ENCODE results near the gene C1QL1.
A peak's percentile ranks its signal among the peaks of the same experiment; 100 is the strongest.

C1QL1 gene

DNA sequence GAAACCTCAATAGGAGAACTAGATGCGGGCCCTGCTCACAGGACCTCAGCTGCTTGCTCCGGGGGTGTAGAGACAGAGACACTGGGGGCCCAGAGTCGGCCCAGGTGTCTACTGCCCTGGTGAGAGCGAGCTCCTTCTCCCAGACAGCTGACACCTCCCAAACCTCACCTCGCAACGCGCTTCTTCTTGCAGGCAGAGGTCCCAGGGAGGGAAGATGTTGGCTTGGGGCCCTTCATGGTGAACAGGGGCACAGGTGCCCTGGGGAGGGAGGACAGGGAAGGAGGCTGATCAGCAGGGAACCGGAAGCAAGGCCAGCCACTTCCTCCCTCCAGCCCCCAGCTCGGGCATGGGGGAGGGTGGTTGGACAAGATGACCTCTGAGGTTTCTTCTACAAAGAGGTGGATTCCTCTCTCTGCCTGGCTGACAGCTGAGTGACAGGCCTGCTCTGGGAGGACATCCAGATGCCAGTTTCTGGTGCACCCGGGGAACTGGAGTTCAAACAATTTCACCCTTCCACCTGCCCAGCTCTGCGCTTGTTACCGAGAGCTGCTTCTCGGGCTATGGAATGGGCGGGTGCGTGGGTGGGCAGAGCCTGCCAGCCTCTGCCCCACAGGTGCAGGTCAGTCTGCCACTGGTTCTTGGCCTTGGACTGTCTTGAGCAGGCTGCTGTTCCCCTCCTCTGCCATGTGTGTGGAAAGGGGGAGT is 41.1 kb downstream of the C1QL1 start:
- Histone ChIP-seq H3K27me3 (ENCODE audit: low read depth) (no peaks in the 10 kb centered on the region), H3K4me1 (no peaks in the 10 kb centered on the region), H3K36me3 (replicated peaks) (peaks cover 66% of the 10 kb centered on the region), H3K4me3 (no peak overlapping the region), H3K9me3 (no peaks in the 10 kb centered on the region)
- in situ Hi-C loops (cut with MboI; ENCODE audit: low sequenced_read_pairs), result no loop called here
- DNase-seq (ENCODE audit: low spot score in 2 of 2), result no peak

DNA sequence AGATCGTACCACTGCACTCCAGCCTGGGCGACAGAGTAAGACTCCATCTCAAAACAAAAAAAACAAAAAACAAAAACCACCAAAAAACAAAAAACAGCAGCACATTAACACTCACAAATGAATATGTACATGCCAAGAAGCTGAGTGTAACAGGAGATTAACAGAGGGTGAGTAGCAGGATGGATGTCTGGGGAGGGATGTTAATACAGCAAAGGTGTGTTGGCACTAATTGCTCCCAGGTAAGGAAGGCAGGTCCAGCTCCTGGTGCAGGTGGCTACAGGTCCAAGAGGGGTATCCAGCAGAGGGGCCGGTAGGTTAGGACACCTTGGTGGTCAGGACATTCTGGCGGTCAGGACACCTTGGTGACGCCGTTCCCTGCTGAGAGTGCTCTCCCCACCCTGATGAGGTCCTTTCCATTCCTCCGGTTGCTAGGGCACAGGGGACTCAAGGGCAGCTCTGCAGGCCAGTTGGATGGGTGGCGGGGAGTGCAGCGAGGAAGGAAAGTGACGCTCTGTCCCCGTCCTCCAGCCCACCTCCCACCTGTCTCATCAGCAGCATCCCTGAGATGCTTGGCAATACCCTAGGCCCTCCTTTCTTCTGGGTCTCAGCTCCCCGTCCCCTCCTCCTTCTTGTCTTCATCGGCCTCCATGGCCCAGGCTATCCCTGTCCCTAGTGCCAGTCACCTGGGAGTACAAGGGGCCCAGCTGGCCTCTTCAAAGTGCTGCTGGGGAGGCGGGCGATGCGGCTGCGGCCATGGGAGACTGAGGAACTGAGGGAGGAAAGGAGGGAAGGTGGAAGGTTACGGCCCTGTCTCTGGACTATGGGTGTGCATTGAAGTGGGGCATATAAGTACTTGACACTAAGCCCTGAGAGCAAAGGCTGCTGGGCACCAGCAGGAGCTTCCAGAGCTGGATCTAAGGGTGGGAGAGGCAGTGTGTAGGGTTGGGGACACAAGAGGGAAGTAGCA is 42.1 kb downstream of the C1QL1 start:
- H3K9me3 ChIP-seq, result no peaks in the 10 kb centered on the region
- in situ Hi-C loops (cut with MboI; ENCODE audit: low sequenced_read_pairs), result no loop called here
- no peaks in the 10 kb centered on the region for H3K27me3 ChIP-seq (ENCODE audit: low read depth)
- H3K36me3 ChIP-seq (replicated peaks), result peaks cover 57% of the 10 kb centered on the region
- DNase-seq (ENCODE audit: low spot score in 2 of 2), result no peak
- H3K4me1 ChIP-seq, result no peaks in the 10 kb centered on the region
- H3K4me3 ChIP-seq, result no peak overlapping the region

DNA sequence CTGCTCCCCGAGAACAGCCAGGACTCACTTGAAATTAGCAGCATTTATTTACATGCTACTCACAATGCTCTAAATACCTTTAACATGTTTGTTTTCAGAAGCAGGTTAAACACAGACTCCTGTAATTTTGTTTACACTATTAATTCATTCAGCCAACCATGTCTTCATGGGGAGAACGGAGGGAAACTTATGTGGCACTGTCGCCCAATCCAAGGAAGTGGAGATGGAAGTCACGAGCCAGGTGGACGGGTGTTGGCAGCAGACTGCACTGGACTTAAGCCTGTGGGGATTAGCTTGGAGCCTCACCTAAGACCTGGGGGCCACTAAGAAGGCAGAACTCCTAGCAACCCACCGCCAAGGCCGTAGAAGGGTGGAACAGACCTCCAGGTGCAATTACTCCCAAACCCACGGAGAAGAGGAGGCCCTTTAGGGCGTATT is 44.0 kb downstream of the C1QL1 start:
- DNase-seq (ENCODE audit: low spot score in 2 of 2), result no peak
- H3K27me3 ChIP-seq (ENCODE audit: low read depth), result no peaks in the 10 kb centered on the region
- H3K36me3 ChIP-seq (replicated peaks), result peaks cover 38% of the 10 kb centered on the region
- H3K9me3 ChIP-seq, result no peaks in the 10 kb centered on the region
- no peaks in the 10 kb centered on the region for H3K4me1 ChIP-seq
- in situ Hi-C loops (cut with MboI; ENCODE audit: low sequenced_read_pairs), result no loop called here
- H3K4me3 ChIP-seq, result no peak overlapping the region

DNA sequence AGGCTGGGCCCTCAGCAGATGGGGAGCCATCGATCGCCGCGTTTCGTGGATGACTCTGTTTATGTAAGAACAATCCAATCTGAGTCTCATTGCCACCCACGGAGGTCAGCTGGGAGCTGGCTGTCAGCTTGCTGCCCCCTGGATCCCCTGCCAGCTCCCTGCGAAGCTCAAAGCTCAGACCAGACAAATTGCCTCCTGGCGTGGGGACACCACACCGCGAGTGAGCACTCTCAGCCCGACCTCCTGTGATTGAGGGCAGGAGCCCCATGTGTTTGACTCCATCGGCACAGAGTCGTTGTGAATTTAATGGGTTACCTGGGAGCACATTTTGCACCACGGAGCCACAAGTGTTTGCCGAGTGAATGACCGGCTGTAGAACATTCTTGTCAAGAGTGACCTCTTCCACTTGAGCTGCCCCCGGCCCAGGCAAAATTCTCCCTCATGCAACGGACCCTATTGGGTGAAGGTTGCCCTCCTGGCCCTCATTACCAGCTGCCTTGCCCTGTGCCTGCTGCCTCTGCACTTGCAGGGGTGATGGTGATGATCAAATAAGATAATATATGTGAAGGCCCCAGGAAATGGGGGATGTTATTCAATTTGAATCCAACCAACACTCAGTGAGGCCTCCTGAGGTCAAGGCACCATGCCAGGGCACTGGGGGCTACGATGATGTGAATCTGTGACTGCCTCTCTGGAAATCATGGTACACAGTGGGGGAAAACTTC is 45.2 kb downstream of the C1QL1 start:
- in situ Hi-C loops (cut with MboI; ENCODE audit: low sequenced_read_pairs), result no loop called here
- no peaks in the 10 kb centered on the region for H3K27me3 ChIP-seq (ENCODE audit: low read depth)
- H3K4me1 ChIP-seq, result no peaks in the 10 kb centered on the region
- H3K9me3 ChIP-seq, result no peaks in the 10 kb centered on the region
- peak in 1 of 2 experiments; percentile 37 for DNase-seq (ENCODE audit: low spot score in 2 of 2)
- no peak overlapping the region for H3K4me3 ChIP-seq
- peaks cover 26% of the 10 kb centered on the region for H3K36me3 ChIP-seq (replicated peaks)

DNA sequence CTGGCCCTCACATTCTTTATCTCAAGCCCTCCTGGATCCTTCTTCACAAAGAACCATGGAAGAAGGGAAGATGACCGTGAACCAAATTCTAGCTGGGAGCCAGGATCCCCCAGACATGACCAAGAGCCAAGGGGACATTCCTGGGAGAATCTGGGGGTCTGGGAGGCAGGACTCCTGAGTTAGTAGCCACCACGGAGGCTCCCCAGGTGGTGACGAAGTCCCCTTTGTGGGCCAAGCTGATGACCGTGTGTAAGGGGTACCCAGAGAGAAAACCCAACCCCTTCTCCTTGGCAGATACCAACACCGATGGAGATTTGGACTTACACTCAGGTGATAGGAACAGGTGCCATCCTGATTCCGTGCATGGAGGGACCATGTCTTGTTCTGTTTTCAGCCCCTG is 46.0 kb downstream of the C1QL1 start:
- Histone ChIP-seq H3K9me3 (no peaks in the 10 kb centered on the region), H3K36me3 (replicated peaks) (peaks cover 18% of the 10 kb centered on the region), H3K27me3 (ENCODE audit: low read depth) (no peaks in the 10 kb centered on the region), H3K4me3 (no peak overlapping the region), H3K4me1 (no peaks in the 10 kb centered on the region)
- in situ Hi-C loops (cut with MboI; ENCODE audit: low sequenced_read_pairs), result no loop called here
- no peak for DNase-seq (ENCODE audit: low spot score in 2 of 2)

DNA sequence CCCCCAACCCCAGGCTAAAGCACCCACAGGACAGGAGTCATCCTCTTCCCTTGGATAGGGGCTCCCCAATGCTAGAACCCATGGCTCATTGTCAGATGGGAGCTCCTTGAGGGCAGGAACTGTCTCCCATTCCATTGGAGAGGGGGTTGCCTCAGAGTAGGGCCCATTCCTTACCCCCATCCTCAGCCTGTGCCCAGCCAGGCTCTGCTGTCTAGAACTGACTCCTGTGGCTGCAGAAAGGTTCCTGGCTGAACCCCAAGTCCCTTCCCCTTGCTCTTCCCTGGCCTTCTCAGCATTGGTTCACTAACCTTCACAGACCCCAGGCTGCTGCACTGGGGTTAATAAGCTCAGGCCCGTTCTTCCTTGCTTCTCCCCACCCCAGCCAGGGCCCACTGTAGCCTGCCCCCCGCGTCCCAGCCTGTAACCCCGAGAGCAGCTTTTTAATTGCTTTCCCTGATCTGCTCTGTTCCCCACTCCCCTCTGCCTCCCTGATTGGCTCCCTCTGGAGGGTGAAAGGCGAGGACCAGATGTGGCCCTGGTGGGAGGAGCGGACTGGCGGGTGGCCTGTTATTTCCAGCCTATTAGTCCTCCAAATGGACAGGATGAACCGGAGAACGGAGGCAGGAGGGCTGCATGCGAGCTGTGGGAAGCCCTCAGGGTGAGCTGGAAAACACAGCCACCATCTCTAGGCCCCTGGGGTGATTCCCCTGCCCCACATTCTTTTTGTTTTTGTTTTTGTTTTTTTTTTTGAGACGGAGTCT is 46.8 kb downstream of the C1QL1 start:
- H3K4me1 ChIP-seq, result no peaks in the 10 kb centered on the region
- DNase-seq (ENCODE audit: low spot score in 2 of 2), result peak; percentile 47 to 51
- no peak overlapping the region for H3K4me3 ChIP-seq
- in situ Hi-C loops (cut with MboI; ENCODE audit: low sequenced_read_pairs), result no loop called here
- H3K27me3 ChIP-seq (ENCODE audit: low read depth), result no peaks in the 10 kb centered on the region
- H3K36me3 ChIP-seq (replicated peaks), result peaks cover 10% of the 10 kb centered on the region
- no peaks in the 10 kb centered on the region for H3K9me3 ChIP-seq

DNA sequence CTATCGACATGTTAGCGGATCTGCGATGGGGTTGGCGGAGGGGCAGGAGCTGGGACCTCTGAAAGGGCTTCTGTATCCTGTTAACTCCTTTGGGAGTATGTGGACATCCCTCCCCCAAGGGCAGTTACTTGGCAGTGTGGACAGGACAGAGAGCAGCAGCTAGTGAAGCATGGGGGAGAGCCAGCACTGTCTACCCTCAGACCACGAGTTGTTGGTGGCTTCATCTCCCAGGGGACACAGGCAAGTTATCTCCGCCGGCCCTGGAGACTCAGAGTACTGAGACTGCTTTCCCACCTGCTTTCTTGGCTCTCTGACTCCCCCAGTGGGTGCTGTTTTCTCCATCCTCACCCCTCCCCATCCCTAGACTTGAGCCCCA is 47.5 kb downstream of the C1QL1 start:
- Histone ChIP-seq H3K4me3 (no peak overlapping the region), H3K36me3 (replicated peaks) (peaks cover 3% of the 10 kb centered on the region), H3K4me1 (no peaks in the 10 kb centered on the region), H3K27me3 (ENCODE audit: low read depth) (no peaks in the 10 kb centered on the region), H3K9me3 (no peaks in the 10 kb centered on the region)
- in situ Hi-C loops (cut with MboI; ENCODE audit: low sequenced_read_pairs), result no loop called here
- no peak for DNase-seq (ENCODE audit: low spot score in 2 of 2)

DNA sequence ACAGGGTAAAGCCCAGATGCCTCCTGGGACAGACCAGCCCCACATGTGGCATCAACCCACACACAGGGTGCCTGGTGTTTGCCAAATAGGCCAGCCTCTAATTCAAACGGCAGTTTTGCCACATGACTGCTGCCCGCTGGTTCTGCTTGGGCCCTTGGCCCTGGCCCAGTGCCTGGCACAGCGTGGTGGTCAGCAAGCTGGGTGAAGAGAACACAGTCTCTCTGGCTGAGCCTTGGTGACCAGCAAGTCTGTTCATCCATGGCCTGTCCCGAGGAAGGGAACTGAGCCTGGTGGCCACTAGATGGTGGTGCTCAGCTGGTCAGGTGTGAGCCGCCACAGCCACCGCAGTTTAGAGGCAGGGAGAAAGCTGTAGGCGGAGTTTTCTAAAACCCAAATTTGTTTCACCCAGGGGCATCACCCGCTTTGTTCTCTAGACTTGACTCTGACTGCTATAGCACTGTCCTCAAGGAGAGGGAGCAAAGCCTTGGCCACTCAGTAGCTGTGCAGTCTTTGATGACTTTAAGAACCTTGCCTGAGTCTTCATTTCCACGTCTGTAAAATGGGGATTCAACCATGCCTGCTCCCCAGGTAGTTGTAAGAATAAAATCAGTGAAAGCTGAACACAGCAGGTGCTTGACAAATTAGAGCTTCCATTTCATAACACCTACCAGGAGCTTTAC is 48.1 kb downstream of the C1QL1 start:
- Histone ChIP-seq H3K9me3 (no peaks in the 10 kb centered on the region), H3K36me3 (replicated peaks) (peaks cover 3% of the 10 kb centered on the region), H3K27me3 (ENCODE audit: low read depth) (no peaks in the 10 kb centered on the region), H3K4me1 (no peaks in the 10 kb centered on the region), H3K4me3 (no peak overlapping the region)
- in situ Hi-C loops (cut with MboI; ENCODE audit: low sequenced_read_pairs), result no loop called here
- peak; percentile 72 to 85 for DNase-seq (ENCODE audit: low spot score in 2 of 2)

DNA sequence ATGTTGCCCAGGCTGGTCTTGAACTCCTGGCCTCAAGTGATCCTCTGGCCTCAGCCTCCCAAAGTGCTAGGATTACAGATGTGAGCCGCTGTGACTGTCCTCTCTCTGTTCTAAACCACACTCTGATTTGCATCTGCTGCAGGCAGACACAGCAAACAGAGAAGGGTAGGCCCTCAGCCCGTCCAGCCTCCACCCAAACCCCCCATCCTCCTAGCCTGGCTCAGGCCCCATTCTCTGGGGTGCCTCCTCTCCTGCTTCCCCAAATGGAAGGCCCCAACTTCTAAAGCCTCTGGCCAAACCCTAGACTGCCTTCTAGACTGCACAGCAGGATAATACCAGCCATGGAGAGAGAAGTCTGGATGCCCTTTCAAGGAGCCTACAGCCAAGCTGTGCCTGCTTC is 48.7 kb downstream of the C1QL1 start:
- no peaks in the 10 kb centered on the region for H3K27me3 ChIP-seq (ENCODE audit: low read depth)
- H3K36me3 ChIP-seq (replicated peaks), result no peaks in the 10 kb centered on the region
- DNase-seq (ENCODE audit: low spot score in 2 of 2), result no peak
- no peak overlapping the region for H3K4me3 ChIP-seq
- H3K9me3 ChIP-seq, result no peaks in the 10 kb centered on the region
- H3K4me1 ChIP-seq, result no peaks in the 10 kb centered on the region
- in situ Hi-C loops (cut with MboI; ENCODE audit: low sequenced_read_pairs), result no loop called here

DNA sequence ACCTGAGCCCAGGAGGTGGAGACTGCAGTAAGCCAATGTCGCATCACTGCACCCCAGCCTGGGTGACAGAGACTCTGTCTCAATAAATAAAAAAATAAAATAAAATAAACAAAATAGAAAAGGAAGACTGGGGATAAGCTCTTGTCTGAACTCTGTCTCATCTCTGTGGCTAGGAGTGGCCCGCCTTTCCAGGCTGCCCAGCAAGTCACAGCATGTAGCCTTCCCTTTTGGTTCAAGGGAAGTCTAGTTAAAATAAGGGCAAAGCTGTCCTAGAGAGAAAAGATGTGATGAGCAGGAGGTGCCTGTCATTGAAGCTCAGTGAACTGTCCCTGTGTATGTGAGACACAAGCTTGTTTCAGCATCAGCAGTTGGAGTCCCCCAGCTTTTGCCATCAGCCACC is 50.1 kb downstream of the C1QL1 start:
- Histone ChIP-seq H3K9me3 (no peaks in the 10 kb centered on the region), H3K27me3 (ENCODE audit: low read depth) (peaks cover 7% of the 10 kb centered on the region)
- in situ Hi-C loops (cut with MboI; ENCODE audit: low sequenced_read_pairs), result no loop called here

DNA sequence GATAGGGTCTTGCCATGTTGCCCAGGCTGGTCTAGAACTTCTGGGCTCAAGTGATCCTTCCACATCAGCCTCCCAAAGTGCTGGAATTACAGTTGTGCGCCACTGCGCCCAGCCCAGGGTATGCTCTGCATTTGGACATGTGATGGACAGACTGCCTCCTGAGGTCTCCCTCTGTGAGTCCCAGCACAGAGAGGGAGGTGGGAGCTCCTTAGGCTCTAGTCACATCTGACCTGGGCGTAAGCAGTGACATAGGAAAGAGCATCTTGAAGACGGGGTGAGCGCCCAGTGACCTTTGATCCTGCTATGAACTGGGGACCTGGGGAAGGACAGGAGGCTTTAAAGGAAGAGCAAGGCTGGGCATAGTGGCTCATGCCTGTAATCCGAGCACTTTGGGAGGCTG is 50.6 kb downstream of the C1QL1 start:
- Histone ChIP-seq H3K9me3 (no peaks in the 10 kb centered on the region), H3K27me3 (ENCODE audit: low read depth) (peaks cover 10% of the 10 kb centered on the region), H3K4me1 (no peaks in the 10 kb centered on the region), H3K4me3 (no peak overlapping the region), H3K36me3 (replicated peaks) (no peaks in the 10 kb centered on the region)
- no peak for DNase-seq (ENCODE audit: low spot score in 2 of 2)
- in situ Hi-C loops (cut with MboI; ENCODE audit: low sequenced_read_pairs), result no loop called here

More for the DNA sequence above, 50.1 kb downstream of the C1QL1 start:
- DNase-seq (ENCODE audit: low spot score in 2 of 2), result no peak
- H3K4me3 ChIP-seq, result no peak overlapping the region
- no peaks in the 10 kb centered on the region for H3K36me3 ChIP-seq (replicated peaks)
- no peaks in the 10 kb centered on the region for H3K4me1 ChIP-seq

DNA sequence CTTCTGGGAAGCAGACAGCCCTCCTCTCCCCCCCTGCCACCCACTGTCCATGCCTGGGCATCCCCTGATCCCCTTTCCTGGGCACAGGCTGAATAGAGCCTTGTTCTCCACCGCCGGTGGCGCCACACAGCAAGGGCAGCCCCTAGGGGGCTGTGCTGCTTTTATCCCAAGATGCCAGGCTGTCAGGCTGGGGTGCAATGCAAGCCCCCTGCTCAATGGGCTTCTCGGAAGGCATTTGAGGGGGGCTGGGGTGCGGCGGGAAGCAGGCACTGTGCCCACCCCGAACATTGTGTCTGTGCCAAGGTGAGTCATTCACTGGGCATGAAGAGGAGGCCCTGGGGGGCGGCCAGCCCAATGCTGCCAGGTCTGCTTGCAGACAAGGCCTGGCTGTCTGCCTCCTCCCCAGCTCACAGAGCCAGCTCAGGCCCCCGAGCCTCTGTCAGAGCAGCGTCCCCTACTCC is 51.3 kb downstream of the C1QL1 start:
- H3K9me3 ChIP-seq, result no peaks in the 10 kb centered on the region
- no peaks in the 10 kb centered on the region for H3K4me1 ChIP-seq
- H3K4me3 ChIP-seq, result no peak overlapping the region
- no peaks in the 10 kb centered on the region for H3K36me3 ChIP-seq (replicated peaks)
- in situ Hi-C loops (cut with MboI; ENCODE audit: low sequenced_read_pairs), result no loop called here
- DNase-seq (ENCODE audit: low spot score in 2 of 2), result no peak
- peaks cover 10% of the 10 kb centered on the region for H3K27me3 ChIP-seq (ENCODE audit: low read depth)
